Esophagus squamous epithelium (tissue), 4 donors: Measurements from ENCODE around the gene TBL2.

Experiments
- POLR2A ChIP-seq, 4 donors: fragments of 450-650 bp; IDR thresholded peaks; one replicate each; pipeline ENCODE4 v1.6.1; 2017; ENCODE audit warnings: antibody characterized with exemption in 4 of 4, mild to moderate bottlenecking in 4 of 4, moderate library complexity in 3 of 4
- TF ChIP-seq, protein P1 (sequence below), 6 experiments: fragments of 450-650 bp in 4 of 6; fragments of 200-600 bp in 2 of 6; sonication (generic) in 2 of 6; IDR thresholded peaks; one replicate each; pipeline ENCODE4 v1.5.1; 2016 to 2019; ENCODE audit warnings: antibody characterized with exemption in 6 of 6, mild to moderate bottlenecking in 4 of 6, moderate library complexity in 4 of 6

DNA sequence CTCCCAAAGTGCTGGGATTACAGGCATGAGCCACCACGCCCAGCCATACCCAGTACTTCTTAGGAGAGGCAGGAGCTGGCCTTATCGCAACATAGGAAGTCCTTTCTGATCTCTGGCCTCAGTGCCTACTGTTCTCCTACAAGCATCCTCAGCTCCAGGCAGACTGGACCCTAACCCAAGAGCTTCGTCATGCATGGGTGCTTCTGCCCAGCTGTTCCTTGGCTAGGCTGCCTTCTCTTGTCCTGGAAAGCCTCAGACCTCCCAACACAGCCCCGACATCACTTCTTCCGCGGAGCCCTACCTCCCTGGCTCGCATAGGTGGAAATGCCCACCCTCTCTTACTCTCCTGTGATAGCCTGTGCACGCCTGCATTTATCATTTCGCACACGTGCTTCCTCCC is 36.7 kb downstream of the TBL2 start:
- TF ChIP-seq, protein P1, sequence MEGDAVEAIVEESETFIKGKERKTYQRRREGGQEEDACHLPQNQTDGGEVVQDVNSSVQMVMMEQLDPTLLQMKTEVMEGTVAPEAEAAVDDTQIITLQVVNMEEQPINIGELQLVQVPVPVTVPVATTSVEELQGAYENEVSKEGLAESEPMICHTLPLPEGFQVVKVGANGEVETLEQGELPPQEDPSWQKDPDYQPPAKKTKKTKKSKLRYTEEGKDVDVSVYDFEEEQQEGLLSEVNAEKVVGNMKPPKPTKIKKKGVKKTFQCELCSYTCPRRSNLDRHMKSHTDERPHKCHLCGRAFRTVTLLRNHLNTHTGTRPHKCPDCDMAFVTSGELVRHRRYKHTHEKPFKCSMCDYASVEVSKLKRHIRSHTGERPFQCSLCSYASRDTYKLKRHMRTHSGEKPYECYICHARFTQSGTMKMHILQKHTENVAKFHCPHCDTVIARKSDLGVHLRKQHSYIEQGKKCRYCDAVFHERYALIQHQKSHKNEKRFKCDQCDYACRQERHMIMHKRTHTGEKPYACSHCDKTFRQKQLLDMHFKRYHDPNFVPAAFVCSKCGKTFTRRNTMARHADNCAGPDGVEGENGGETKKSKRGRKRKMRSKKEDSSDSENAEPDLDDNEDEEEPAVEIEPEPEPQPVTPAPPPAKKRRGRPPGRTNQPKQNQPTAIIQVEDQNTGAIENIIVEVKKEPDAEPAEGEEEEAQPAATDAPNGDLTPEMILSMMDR (IDR thresholded peaks at IDR 0.05), result no peak
- TF ChIP-seq POLR2A (IDR thresholded peaks at IDR 0.05), result no peak
